ENCODE measurements around the gene DNM1L.
A peak's percentile ranks its signal among the peaks of the same experiment; 100 is the strongest.

The DNM1L gene

GRCh38 chr12:32679091-32679919 lies at the start of gene DNM1L:
DNM1L (plus strand) TSS chr12:32679301; CDS start chr12:32679364, 63 bp downstream.
- in situ Hi-C loops (cut with HindIII; ENCODE audit: low sequenced_read_pairs): loop anchor here (10.0 kb wide), 1 partner anchor 225 kb away; no protein-coding TSS in a partner anchor
- TF ChIP-seq CTCF (IDR thresholded peaks at IDR 0.05; ENCODE audit: low read depth, low read length, missing control alignments): no peak
- peak within 1 kb of the TSS; percentile 76 for H3K4me3 ChIP-seq (ENCODE audit: low read depth, low read length)
- peak; percentile 89 for DNase-seq (ENCODE audit: low read depth)

GRCh38 chr12:32641287-32641901 lies 37.7 kb upstream of the DNM1L start:
- no peak overlapping the region for H3K4me3 ChIP-seq (ENCODE audit: low read depth, low read length)
- no peak for TF ChIP-seq CTCF (IDR thresholded peaks at IDR 0.05; ENCODE audit: low read depth, low read length, missing control alignments)
- in situ Hi-C loops (cut with HindIII; ENCODE audit: low sequenced_read_pairs): no loop called here
- DNase-seq (ENCODE audit: low read depth): no peak

GRCh38 chr12:32644431-32644830 lies 34.7 kb upstream of the DNM1L start:
- no peak for TF ChIP-seq CTCF (IDR thresholded peaks at IDR 0.05; ENCODE audit: low read depth, low read length, missing control alignments)
- no peak for DNase-seq (ENCODE audit: low read depth)
- in situ Hi-C loops (cut with HindIII; ENCODE audit: low sequenced_read_pairs): no loop called here
- H3K4me3 ChIP-seq (ENCODE audit: low read depth, low read length): no peak overlapping the region

- no peak for TF ChIP-seq CTCF (IDR thresholded peaks at IDR 0.05; ENCODE audit: low read depth, low read length, missing control alignments)
- in situ Hi-C loops (cut with HindIII; ENCODE audit: low sequenced_read_pairs): no loop called here
- no peak overlapping the region for H3K4me3 ChIP-seq (ENCODE audit: low read depth, low read length)
- DNase-seq (ENCODE audit: low read depth): no peak
These were observed 31.8 kb upstream of the DNM1L start for GRCh38 chr12:32647275-32647674.

- TF ChIP-seq CTCF (IDR thresholded peaks at IDR 0.05; ENCODE audit: low read depth, low read length, missing control alignments): no peak
- in situ Hi-C loops (cut with HindIII; ENCODE audit: low sequenced_read_pairs): loop anchor here (25.0 kb wide), 1 partner anchor 988 kb away; the partner anchor contains the start of gene ETFBKMT
- H3K4me3 ChIP-seq (ENCODE audit: low read depth, low read length): no peak overlapping the region
- no peak for DNase-seq (ENCODE audit: low read depth)
These were observed 28.6 kb upstream of the DNM1L start for GRCh38 chr12:32650508-32650907.

GRCh38 chr12:32651151-32651955 lies 27.7 kb upstream of the DNM1L start:
- no peak overlapping the region for H3K4me3 ChIP-seq (ENCODE audit: low read depth, low read length)
- no peak for TF ChIP-seq CTCF (IDR thresholded peaks at IDR 0.05; ENCODE audit: low read depth, low read length, missing control alignments)
- in situ Hi-C loops (cut with HindIII; ENCODE audit: low sequenced_read_pairs): loop anchor here (25.0 kb wide), 1 partner anchor 989 kb away; the partner anchor contains the start of gene ETFBKMT
- DNase-seq (ENCODE audit: low read depth): no peak
